HepG2 (cell line): ENCODE measurements around the gene SLC13A3. TPM values are rescaled to one million over a fixed set of nuclear protein-coding genes. Genes with fewer than 3 reads are reported as not detected.

Experiments
- ATF4 ChIP-seq, 2 experiments: fragments of 450-650 bp in 1 of 2; sonication (generic) in 1 of 2; formaldehyde crosslinking; IDR thresholded peaks; 2 replicates each; pipeline versions ENCODE4 v1.5.0 to v1.8.0; 2020 to 2022; ENCODE audit warnings: mild to moderate bottlenecking in 1 of 2, missing genetic modification reagents in 1 of 2
- CBX5 ChIP-seq: sonication (generic); formaldehyde crosslinking; IDR thresholded peaks from 2 replicates; pipeline ENCODE4 v1.4.0; 2020; ENCODE audit warnings: missing genetic modification reagents, borderline replicate concordance
- FOXK2 ChIP-seq: fragments of 450-650 bp; IDR thresholded peaks from 2 replicates; pipeline ENCODE4 v1.6.1; 2016
- FOXO1 ChIP-seq: sonication (generic); formaldehyde crosslinking; IDR thresholded peaks from 2 replicates; pipeline ENCODE4 v1.4.0; 2020; ENCODE audit warnings: missing genetic modification reagents
- JDP2 ChIP-seq: sonication (generic); formaldehyde crosslinking; IDR thresholded peaks from 2 replicates; pipeline ENCODE4 v1.8.1; 2022; ENCODE audit warnings: missing genetic modification reagents, borderline replicate concordance
- MBNL3 ChIP-seq: fragments of 250-450 bp; sonication (Bioruptor Pico); conservative IDR thresholded peaks from 2 replicates; pipeline ENCODE4 v1.8.0; 2022; ENCODE audit warnings: mild to moderate bottlenecking, inconsistent platforms
- NFRKB ChIP-seq: fragments of 450-650 bp; IDR thresholded peaks from 2 replicates; pipeline ENCODE4 v1.6.1; 2017
- RCOR2 ChIP-seq: IDR thresholded peaks from 2 replicates; pipeline ENCODE4 v1.6.1; 2016; ENCODE audit warnings: missing biosample characterization, missing genetic modification reagents
- STAG1 ChIP-seq: sonication (generic); formaldehyde crosslinking; IDR thresholded peaks from 2 replicates; pipeline ENCODE4 v1.4.0; 2020; ENCODE audit warnings: missing genetic modification reagents
- STAT5B ChIP-seq: sonication (generic); formaldehyde crosslinking; IDR thresholded peaks from 2 replicates; pipeline ENCODE4 v1.4.0; 2020; ENCODE audit warnings: missing genetic modification reagents
- ZBTB33 ChIP-seq: sonication (generic); formaldehyde crosslinking; IDR thresholded peaks from 2 replicates; pipeline ENCODE4 v1.4.0; 2020; ENCODE audit warnings: missing genetic modification reagents
- ZNF234 ChIP-seq: sonication (generic); formaldehyde crosslinking; conservative IDR thresholded peaks from 2 replicates; pipeline ENCODE4 v1.5.1; 2020; ENCODE audit warnings: mild to moderate bottlenecking, missing genetic modification reagents
- ZNF3 ChIP-seq: IDR thresholded peaks from 2 replicates; pipeline ENCODE4 v1.7.0; 2017; ENCODE audit warnings: inconsistent platforms
- ZNF337 ChIP-seq: sonication (generic); formaldehyde crosslinking; IDR thresholded peaks from 2 replicates; pipeline ENCODE4 v1.5.1; 2020; ENCODE audit warnings: missing genetic modification reagents, low read depth, mild to moderate bottlenecking, borderline replicate concordance
- ZNF34 ChIP-seq: sonication (generic); formaldehyde crosslinking; IDR thresholded peaks from 2 replicates; pipeline ENCODE4 v1.4.0; 2020; ENCODE audit warnings: mild to moderate bottlenecking, missing genetic modification reagents, borderline replicate concordance
- ZNF343 ChIP-seq: sonication (generic); formaldehyde crosslinking; IDR thresholded peaks from 2 replicates; pipeline ENCODE4 v1.4.0; 2020; ENCODE audit warnings: mild to moderate bottlenecking, missing genetic modification reagents
- ZNF558 ChIP-seq: sonication (generic); formaldehyde crosslinking; IDR thresholded peaks from 2 replicates; pipeline ENCODE4 v1.9.0; 2022; ENCODE audit warnings: mild to moderate bottlenecking, missing genetic modification reagents, borderline replicate concordance
- ZNF567 ChIP-seq: sonication (generic); formaldehyde crosslinking; IDR thresholded peaks from 2 replicates; pipeline ENCODE4 v1.8.1; 2023; ENCODE audit warnings: mild to moderate bottlenecking, missing genetic modification reagents, borderline replicate concordance
- ZNF737 ChIP-seq: sonication (generic); formaldehyde crosslinking; IDR thresholded peaks from 2 replicates; pipeline ENCODE4 v1.5.0; 2020; ENCODE audit warnings: missing genetic modification reagents, mild to moderate bottlenecking, borderline replicate concordance
- ZNF784 ChIP-seq: sonication (generic); formaldehyde crosslinking; IDR thresholded peaks from 2 replicates; pipeline ENCODE4 v1.5.1; 2020; ENCODE audit warnings: missing genetic modification reagents, mild to moderate bottlenecking, borderline replicate concordance
- ZNF883 ChIP-seq: sonication (generic); formaldehyde crosslinking; IDR thresholded peaks from 2 replicates; pipeline ENCODE4 v1.5.1; 2020; ENCODE audit warnings: mild to moderate bottlenecking, missing genetic modification reagents; ENCODE audit errors: not compliant biosample characterization
- ZNF891 ChIP-seq: sonication (generic); formaldehyde crosslinking; IDR thresholded peaks from 2 replicates; pipeline ENCODE4 v1.5.0; 2020; ENCODE audit warnings: mild to moderate bottlenecking, missing genetic modification reagents
- polyA plus RNA-seq, 8 experiments: library from polyadenylated mRNA; depleted of rRNA in 3 of 8; stranded (reverse) in 7 of 8; unstranded in 1 of 8; fragments of >200 nt; fragmentation: Illumina TruSeq in 4 of 8; extraction: Trizol in 4 of 8; gene quantifications; 2 replicates each; pipeline versions ENCODE4 v1.2.1 to v1.2.3, GENCODE V29; 2011 to 2016; ENCODE audit warnings: low read depth in 4 of 8, missing spikeins in 1 of 8, mixed read lengths in 1 of 8; ENCODE audit not compliant: insufficient read depth in 1 of 8
- total RNA-seq, 5 experiments: library from RNA; depleted of rRNA; stranded (reverse); fragments of >200 nt; fragmentation: Illumina TruSeq; extraction: Trizol; gene quantifications; 2 replicates each; pipeline ENCODE4 v1.2.3, GENCODE V29; 2016; ENCODE audit warnings: low read depth in 1 of 5
- TF ChIP-seq, protein P1 (sequence below): sonication (generic); formaldehyde crosslinking; IDR thresholded peaks from 2 replicates; pipeline ENCODE4 v1.8.1; 2023; ENCODE audit warnings: mild to moderate bottlenecking, inconsistent platforms, moderate library complexity, missing genetic modification reagents, borderline replicate concordance
- TF ChIP-seq, protein P2 (sequence below): sonication (generic); formaldehyde crosslinking; IDR thresholded peaks from 2 replicates; pipeline ENCODE4 v1.8.1; 2023; ENCODE audit warnings: mild to moderate bottlenecking, missing genetic modification reagents
- TF ChIP-seq, protein P3 (sequence below): IDR thresholded peaks from 2 replicates; pipeline ENCODE4 v1.6.1; 2016; ENCODE audit warnings: missing genetic modification reagents, missing compliant biosample characterization

Gene SLC13A3
- total and polyA plus RNA-seq, 2 of the 13 experiments (the other 11 are each of a cell fraction or from before 2014, with no cell fraction given) = 66.5 to 76.0 TPM

GRCh38 chr20:46558511-46558959, 92.7 kb downstream of the SLC13A3 start (continued):
- TF ChIP-seq, protein P1, sequence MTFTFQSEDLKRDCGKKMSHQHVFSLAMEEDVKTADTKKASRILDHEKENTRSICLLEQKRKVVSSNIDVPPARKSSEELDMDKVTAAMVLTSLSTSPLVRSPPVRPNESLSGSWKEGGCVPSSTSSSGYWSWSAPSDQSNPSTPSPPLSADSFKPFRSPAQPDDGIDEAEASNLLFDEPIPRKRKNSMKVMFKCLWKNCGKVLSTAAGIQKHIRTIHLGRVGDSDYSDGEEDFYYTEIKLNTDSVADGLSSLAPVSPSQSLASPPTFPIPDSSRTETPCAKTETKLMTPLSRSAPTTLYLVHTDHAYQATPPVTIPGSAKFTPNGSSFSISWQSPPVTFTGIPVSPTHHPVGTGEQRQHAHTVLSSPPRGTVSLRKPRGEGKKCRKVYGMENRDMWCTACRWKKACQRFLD (CRISPR knock-in tag) = no peak
- TF ChIP-seq ZNF567 (CRISPR knock-in tag) (no peak), ZNF558 (CRISPR knock-in tag) (no peak), FOXK2 (no peak), ZNF784 (CRISPR knock-in tag) (no peak), ATF4 (CRISPR knock-in tag; IDR thresholded peaks at IDR 0.05) (no peak), CBX5 (no peak; the same call in 1 of the 2 replicates), ZNF891 (CRISPR knock-in tag) (0 out of 2 replicates have a peak, but pooled peaks have one; percentile 30), ZNF883 (CRISPR knock-in tag) (no peak), ZNF34 (CRISPR knock-in tag) (no peak), STAT5B (CRISPR knock-in tag) (no peak), FOXO1 (CRISPR knock-in tag) (0 out of 2 replicates have a peak, but pooled peaks have one; percentile 47), STAG1 (CRISPR knock-in tag) (0 out of 2 replicates have a peak, but pooled peaks have one; percentile 12), ZNF737 (no peak), JDP2 (CRISPR knock-in tag) (no peak), ZNF337 (CRISPR knock-in tag) (no peak), ZBTB33 (peak; percentile 56; the same call in 1 of the 2 replicates), MBNL3 (no peak), RCOR2 (no peak), ZNF234 (CRISPR knock-in tag) (no peak), NFRKB (no peak), ZNF3 (CRISPR knock-in tag) (no peak), ZNF343 (no peak)
- TF ChIP-seq, protein P2, sequence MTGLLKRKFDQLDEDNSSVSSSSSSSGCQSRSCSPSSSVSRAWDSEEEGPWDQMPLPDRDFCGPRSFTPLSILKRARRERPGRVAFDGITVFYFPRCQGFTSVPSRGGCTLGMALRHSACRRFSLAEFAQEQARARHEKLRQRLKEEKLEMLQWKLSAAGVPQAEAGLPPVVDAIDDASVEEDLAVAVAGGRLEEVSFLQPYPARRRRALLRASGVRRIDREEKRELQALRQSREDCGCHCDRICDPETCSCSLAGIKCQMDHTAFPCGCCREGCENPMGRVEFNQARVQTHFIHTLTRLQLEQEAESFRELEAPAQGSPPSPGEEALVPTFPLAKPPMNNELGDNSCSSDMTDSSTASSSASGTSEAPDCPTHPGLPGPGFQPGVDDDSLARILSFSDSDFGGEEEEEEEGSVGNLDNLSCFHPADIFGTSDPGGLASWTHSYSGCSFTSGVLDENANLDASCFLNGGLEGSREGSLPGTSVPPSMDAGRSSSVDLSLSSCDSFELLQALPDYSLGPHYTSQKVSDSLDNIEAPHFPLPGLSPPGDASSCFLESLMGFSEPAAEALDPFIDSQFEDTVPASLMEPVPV = no peak
- TF ChIP-seq, protein P3, sequence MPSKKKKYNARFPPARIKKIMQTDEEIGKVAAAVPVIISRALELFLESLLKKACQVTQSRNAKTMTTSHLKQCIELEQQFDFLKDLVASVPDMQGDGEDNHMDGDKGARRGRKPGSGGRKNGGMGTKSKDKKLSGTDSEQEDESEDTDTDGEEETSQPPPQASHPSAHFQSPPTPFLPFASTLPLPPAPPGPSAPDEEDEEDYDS (CRISPR knock-in tag) = peak; percentile 40; the same call in 1 of the 2 replicates
